Panc1 (cell line): ENCODE results near the gene BICRA. TPM values are rescaled to one million over a fixed set of nuclear protein-coding genes. Genes with fewer than 3 reads are reported as not detected.

Experiments used
- ATAC-seq: fragments of 200-7000 bp; cut with Tn5 transposase; 2 replicates; pipeline ENCODE4 v1.9.1; 2020; ENCODE audit warnings: mild to moderate bottlenecking, moderate library complexity
- BruUV-seq: library from RNA; stranded (reverse); fragments of 400-500 nt; replicated peaks from 2 replicates; lab custom pipeline; 2021; lab: Mats Ljungman, UMichigan
- CTCF ChIA-PET: fragments of 300-600 bp; sonication (Branson Sonifier 250); formaldehyde crosslinking; loops from one replicate; lab custom pipeline; 2022; ENCODE audit warnings: antibody characterized with exemption; lab: Charles Lee
- POLR2A ChIA-PET: fragments of 300-600 bp; sonication (Branson Sonifier 250); formaldehyde crosslinking; loops from one replicate; lab custom pipeline; 2022; ENCODE audit warnings: antibody characterized with exemption; lab: Charles Lee
- DNase-seq: peaks from one replicate; pipeline ENCODE4 v3.0.0-alpha.2; 2010; ENCODE audit warnings: low read depth, low spot score
- H3K27ac ChIP-seq: 2 replicates; pipeline ENCODE4 v1.5.1; 2011; ENCODE audit warnings: mild to moderate bottlenecking, low read length, inconsistent platforms
- H3K27me3 ChIP-seq: fragments of 200-500 bp; sonication (Bioruptor generic); 2 replicates; pipeline ENCODE4 v1.6.0; 2014; ENCODE audit warnings: low read length, inconsistent platforms; ENCODE audit not compliant: control insufficient read depth, insufficient read depth
- H3K36me3 ChIP-seq: fragments of 200-500 bp; sonication (Bioruptor generic); 2 replicates; pipeline ENCODE4 v1.5.1; 2014; ENCODE audit warnings: inconsistent platforms, mild to moderate bottlenecking, low read length, moderate library complexity; ENCODE audit not compliant: control insufficient read depth, insufficient read depth
- H3K4me1 ChIP-seq: 2 replicates; pipeline ENCODE4 v1.5.1; 2011; ENCODE audit warnings: inconsistent platforms, mild to moderate bottlenecking, low read length, moderate library complexity; ENCODE audit not compliant: control insufficient read depth, insufficient read depth
- H3K4me3 ChIP-seq, 2 experiments: 2 replicates each; pipeline ENCODE4 v1.5.1; 2011 to 2012; ENCODE audit warnings: low read depth in 2 of 2, low read length in 2 of 2, mild to moderate bottlenecking in 2 of 2, inconsistent platforms in 1 of 2, moderate library complexity in 1 of 2
- H3K9me3 ChIP-seq: fragments of 200-500 bp; sonication (Bioruptor generic); 2 replicates; pipeline ENCODE4 v1.5.1; 2014; ENCODE audit warnings: low read depth, mild to moderate bottlenecking, inconsistent platforms, low read length, moderate library complexity; ENCODE audit not compliant: control insufficient read depth, insufficient read depth
- CTCF ChIP-seq: fragments of 450-650 bp; IDR thresholded peaks from 2 replicates; pipeline ENCODE4 v1.5.1; 2017; ENCODE audit warnings: mild to moderate bottlenecking
- POLR2AphosphoS5 ChIP-seq: IDR thresholded peaks from 2 replicates; pipeline ENCODE4 v1.6.1; 2012; ENCODE audit warnings: mild to moderate bottlenecking, low read depth, low read length, moderate library complexity
- REST ChIP-seq, 2 experiments: IDR thresholded peaks; 2 replicates each; pipeline ENCODE4 v1.6.1; 2011 to 2012; ENCODE audit warnings: low read depth in 2 of 2, control low read depth in 1 of 2, low read length in 1 of 2, mild to moderate bottlenecking in 1 of 2, moderate library complexity in 1 of 2; ENCODE audit not compliant: insufficient read depth in 1 of 2
- SIN3A ChIP-seq: IDR thresholded peaks from 2 replicates; pipeline ENCODE4 v1.6.1; 2012; ENCODE audit warnings: low read depth, mild to moderate bottlenecking, low read length, moderate library complexity, borderline replicate concordance; ENCODE audit not compliant: insufficient read depth
- TCF7L2 ChIP-seq: IDR thresholded peaks from 2 replicates; pipeline ENCODE4 v1.6.1; 2011; ENCODE audit warnings: mild to moderate bottlenecking, low read depth, low read length, inconsistent platforms
- in situ Hi-C: cut with HindIII; loops from 2 replicates; pipeline ENCODE4 v1.10.0; 2016; ENCODE audit warnings: low sequenced_read_pairs, low pct_unique_long_range_greater_than_20kb
- intact Hi-C: fragments of 100-400 bp; cut with micrococcal nuclease; formaldehyde crosslinking; loops from one replicate; pipeline ENCODE4 v1.10.0; 2022; ENCODE audit not compliant: unreplicated experiment
- total RNA-seq: library from RNA; stranded (reverse); gene quantifications from one replicate; pipeline ENCODE4 v1.2.1, GENCODE V29; 2021; ENCODE audit not compliant: unreplicated experiment

BICRA gene
- total RNA-seq, 1 experiment from 2014 or later, result 13.7 TPM

GRCh38 chr19:47643281-47643680 lies 34.3 kb downstream of the BICRA start:
- ATAC-seq, result no peak
- TF ChIP-seq TCF7L2 (no peak), POLR2AphosphoS5 (no peak), CTCF (no peak), REST (IDR thresholded peaks at IDR 0.05; ENCODE audit: insufficient read depth in 1 of 2, low read depth in 2 of 2, low read length in 1 of 2) (no peak), SIN3A (no peak)
- no peak overlapping the region for H3K27ac ChIP-seq
- intact Hi-C loops, result no loop called here
- CTCF ChIA-PET, result no interaction called here
- peaks cover 20% of the 10 kb centered on the region for H3K4me1 ChIP-seq
- H3K27me3 ChIP-seq, result no peaks in the 10 kb centered on the region
- H3K36me3 ChIP-seq, result no peaks in the 10 kb centered on the region
- no TSS peak for BruUV-seq
- H3K4me3 ChIP-seq, result no peak overlapping the region
- no peak for DNase-seq
- POLR2A ChIA-PET, result no interaction called here
- H3K9me3 ChIP-seq, result no peaks in the 10 kb centered on the region
- in situ Hi-C loops, result no loop called here

- ATAC-seq (no peak), DNase-seq (no peak)
- no peak overlapping the region for H3K4me3 ChIP-seq
- CTCF ChIA-PET, result interaction anchor here (0.6 kb wide), 1 partner anchor 18 kb away, joined by 3 read pairs; no protein-coding TSS in a partner anchor
- POLR2A ChIA-PET, result no interaction called here
- H3K27me3 ChIP-seq, result no peaks in the 10 kb centered on the region
- BruUV-seq, result no TSS peak
- no peak overlapping the region for H3K27ac ChIP-seq
- no peak for TF ChIP-seq SIN3A
- no peak for TF ChIP-seq TCF7L2
- no peak for TF ChIP-seq POLR2AphosphoS5
- no peak for TF ChIP-seq REST (IDR thresholded peaks at IDR 0.05; ENCODE audit: insufficient read depth in 1 of 2, low read depth in 2 of 2, low read length in 1 of 2)
- TF ChIP-seq CTCF, result no peak
- H3K9me3 ChIP-seq, result no peaks in the 10 kb centered on the region
- peaks cover 22% of the 10 kb centered on the region for H3K4me1 ChIP-seq
- intact Hi-C loops (no loop called here), in situ Hi-C loops (no loop called here)
- no peaks in the 10 kb centered on the region for H3K36me3 ChIP-seq
These were observed 35.3 kb downstream of the BICRA start for GRCh38 chr19:47644199-47644598.
